Activated naive CD4-positive, alpha-beta T cell treated with anti-CD3 and anti-CD28 coated beads for 36 hours (primary cell): ENCODE results near the gene OR1S1. TPM values are rescaled to one million over a fixed set of nuclear protein-coding genes. Genes with fewer than 3 reads are reported as not detected.

Source experiments
- CTCF ChIA-PET: fragments of 350-600 bp; sonication (Branson Sonifier 250); formaldehyde crosslinking; loops from one replicate; lab custom pipeline; 2021; ENCODE audit warnings: antibody characterized with exemption; lab: Charles Lee
- DNase-seq: peaks from one replicate; pipeline ENCODE4 v3.0.0-alpha.2; 2020
- H3K27ac Mint-ChIP-seq: one replicate; pipeline ENCODE4 v1.8.0; 2021; ENCODE audit warnings: mild to moderate bottlenecking, mixed read lengths
- H3K27me3 Mint-ChIP-seq: one replicate; pipeline ENCODE4 v1.8.0; 2021; ENCODE audit warnings: low read depth, mixed read lengths
- H3K36me3 Mint-ChIP-seq: one replicate; pipeline ENCODE4 v1.8.0; 2021; ENCODE audit warnings: low read depth, mixed read lengths
- H3K4me1 Mint-ChIP-seq: one replicate; pipeline ENCODE4 v1.8.0; 2021; ENCODE audit warnings: low read depth, mixed read lengths
- H3K4me3 Mint-ChIP-seq: one replicate; pipeline ENCODE4 v1.8.0; 2021; ENCODE audit warnings: mild to moderate bottlenecking, moderate library complexity, mixed read lengths
- H3K9me3 Mint-ChIP-seq: one replicate; pipeline ENCODE4 v1.8.0; 2021; ENCODE audit warnings: mixed read lengths
- intact Hi-C: fragments of 100-400 bp; cut with micrococcal nuclease; formaldehyde crosslinking; loops from one replicate; pipeline ENCODE4 v1.15.1; 2023
- total RNA-seq, 2 experiments: library from RNA; stranded (reverse); gene quantifications; one replicate each; pipeline ENCODE4 v1.2.3, GENCODE V29; 2021

The OR1S1 gene
- total RNA-seq, 2 experiments from 2014 or later = not detected

GRCh38 chr11:58204042-58204441, 8.5 kb upstream of the OR1S1 start, which contains the start of gene OR1S2:
Gene OR1S2, minus strand, starts transcription at chr11:58204142. Its CDS starts 0 bp downstream, at chr11:58204142.
- Mint-ChIP-seq H3K9me3 (no peaks in the 10 kb centered on the region), H3K27ac (no peak within 1 kb of the TSS), H3K36me3 (no peaks in the 10 kb centered on the region), H3K4me3 (no peak within 1 kb of the TSS), H3K27me3 (peaks cover 21% of the 10 kb centered on the region), H3K4me1 (no peaks in the 10 kb centered on the region)
- CTCF ChIA-PET = no interaction called here
- no peak for DNase-seq
- intact Hi-C loops = no loop called here

- Mint-ChIP-seq H3K27me3 (peaks cover 12% of the 10 kb centered on the region), H3K9me3 (no peaks in the 10 kb centered on the region), H3K4me3 (no peak overlapping the region), H3K27ac (no peak overlapping the region), H3K4me1 (no peaks in the 10 kb centered on the region), H3K36me3 (no peaks in the 10 kb centered on the region)
- CTCF ChIA-PET = no interaction called here
- DNase-seq = no peak
- intact Hi-C loops = no loop called here
Observed at GRCh38 chr11:58216476-58216875, 4.0 kb downstream of the OR1S1 start.

DNA sequence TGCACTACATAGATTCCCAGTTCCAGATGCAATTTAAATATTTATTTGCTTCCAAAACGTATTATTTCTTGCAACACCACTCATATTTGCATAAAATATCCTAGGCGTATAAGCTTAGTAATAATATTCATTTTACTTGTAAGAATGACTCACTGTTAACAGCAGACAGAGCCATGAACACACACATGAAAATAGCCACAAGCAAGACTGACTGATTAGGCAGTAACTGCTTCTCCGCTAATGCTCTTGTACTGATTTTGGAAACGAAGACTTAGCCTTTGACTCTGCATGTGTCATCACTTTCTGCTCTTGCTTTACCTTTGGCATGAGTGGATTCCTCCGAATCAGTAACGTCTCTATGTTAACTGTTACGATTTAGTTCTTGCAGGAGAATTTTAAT, 10.2 kb downstream of the OR1S1 start:
- no peaks in the 10 kb centered on the region for H3K36me3 Mint-ChIP-seq
- no peaks in the 10 kb centered on the region for H3K4me1 Mint-ChIP-seq
- intact Hi-C loops = no loop called here
- no peak overlapping the region for H3K4me3 Mint-ChIP-seq
- H3K27ac Mint-ChIP-seq = no peak overlapping the region
- CTCF ChIA-PET = no interaction called here
- DNase-seq = no peak
- peaks cover 10% of the 10 kb centered on the region for H3K27me3 Mint-ChIP-seq
- H3K9me3 Mint-ChIP-seq = no peaks in the 10 kb centered on the region

DNA sequence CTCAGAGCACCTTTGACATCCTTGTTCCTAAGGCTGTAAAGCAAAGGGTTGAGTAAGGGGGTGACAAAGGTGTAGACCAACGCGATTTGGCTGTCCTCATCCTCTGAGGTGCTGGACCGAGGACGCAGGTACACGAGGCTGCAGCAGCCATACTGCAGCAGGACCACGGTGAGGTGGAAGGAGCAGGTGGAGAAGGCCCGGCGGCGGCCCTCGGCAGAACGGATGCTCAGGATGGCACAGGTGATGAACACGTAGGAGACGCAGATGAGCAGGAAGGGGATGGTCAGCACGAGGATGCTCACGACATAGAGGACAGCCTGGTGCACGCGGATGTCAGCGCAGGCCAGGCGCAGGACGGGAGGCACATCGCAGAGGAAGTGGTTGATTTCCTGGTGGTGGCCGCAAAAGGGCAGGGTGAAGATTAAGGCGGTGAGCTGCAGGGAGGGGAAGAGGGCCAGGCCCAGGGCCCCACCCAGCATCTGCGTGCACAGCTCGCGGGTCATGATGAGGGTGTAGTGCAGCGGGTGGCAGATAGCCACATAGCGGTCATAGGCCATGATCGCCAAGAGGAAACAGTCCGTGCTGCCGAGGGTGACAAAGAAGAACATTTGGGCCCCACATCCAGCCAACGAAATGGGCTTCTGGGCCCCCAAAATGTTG, 15.6 kb downstream of the OR1S1 start:
- Mint-ChIP-seq H3K36me3 (no peaks in the 10 kb centered on the region), H3K27ac (no peak overlapping the region), H3K4me1 (no peaks in the 10 kb centered on the region), H3K4me3 (no peak overlapping the region), H3K27me3 (peaks cover 3% of the 10 kb centered on the region), H3K9me3 (no peaks in the 10 kb centered on the region)
- DNase-seq = no peak
- intact Hi-C loops = no loop called here
- CTCF ChIA-PET = no interaction called here

GRCh38 chr11:58243954-58244353, 31.4 kb downstream of the OR1S1 start:
- CTCF ChIA-PET = interaction anchor here (0.6 kb wide), 1 partner anchor 72 kb away, joined by 3 read pairs; no protein-coding TSS in a partner anchor
- Mint-ChIP-seq H3K4me3 (no peak overlapping the region), H3K27me3 (peaks cover 18% of the 10 kb centered on the region), H3K27ac (no peak overlapping the region), H3K9me3 (peaks cover 14% of the 10 kb centered on the region), H3K36me3 (no peaks in the 10 kb centered on the region), H3K4me1 (no peaks in the 10 kb centered on the region)
- intact Hi-C loops = no loop called here
- DNase-seq = no peak

DNA sequence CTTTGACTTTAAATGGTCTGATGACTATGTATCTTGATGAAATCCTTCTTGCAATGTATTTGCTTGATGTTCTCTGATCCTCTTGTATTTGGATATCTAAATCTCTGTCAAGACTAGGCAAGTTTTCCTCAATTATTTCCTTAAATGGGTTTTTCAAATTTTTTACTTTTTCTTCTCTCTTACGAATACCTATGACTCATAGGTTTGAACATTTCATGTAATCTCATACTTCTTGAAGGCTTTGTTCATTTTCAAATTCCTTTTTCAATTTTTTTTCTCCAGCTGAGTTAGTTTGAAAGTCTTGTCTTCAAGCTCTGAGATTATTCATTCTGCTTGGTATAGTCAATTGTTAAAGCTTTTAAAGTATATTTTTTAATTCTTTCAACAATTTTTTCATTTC, 42.4 kb downstream of the OR1S1 start:
- no peak for DNase-seq

GRCh38 chr11:58259983-58260382, 47.5 kb downstream of the OR1S1 start:
- no peaks in the 10 kb centered on the region for H3K36me3 Mint-ChIP-seq
- H3K4me1 Mint-ChIP-seq = no peaks in the 10 kb centered on the region
- peaks cover 5% of the 10 kb centered on the region for H3K9me3 Mint-ChIP-seq
- no peak overlapping the region for H3K27ac Mint-ChIP-seq
- no peak overlapping the region for H3K4me3 Mint-ChIP-seq
- CTCF ChIA-PET = interaction anchor here (1.1 kb wide), 1 partner anchor 26 kb away, joined by 3 read pairs; no protein-coding TSS in a partner anchor
- DNase-seq = no peak
- peaks cover 7% of the 10 kb centered on the region for H3K27me3 Mint-ChIP-seq
- intact Hi-C loops = no loop called here

More for the DNA sequence above, 42.4 kb downstream of the OR1S1 start:
- H3K4me3 Mint-ChIP-seq = no peak overlapping the region
- H3K27me3 Mint-ChIP-seq = peaks cover 5% of the 10 kb centered on the region
- CTCF ChIA-PET = no interaction called here
- intact Hi-C loops = no loop called here
- H3K4me1 Mint-ChIP-seq = no peaks in the 10 kb centered on the region
- no peak overlapping the region for H3K27ac Mint-ChIP-seq
- H3K9me3 Mint-ChIP-seq = peaks cover 18% of the 10 kb centered on the region
- H3K36me3 Mint-ChIP-seq = no peaks in the 10 kb centered on the region

Other genes starting within 250 kb of the OR1S1 start
- not detected for gene OR9Q1, start 188.8 kb upstream of the OR1S1 start, total RNA-seq
- gene OR6Q1, start 181.8 kb upstream of the OR1S1 start, total RNA-seq = not detected
- gene OR9I1, start 87.2 kb upstream of the OR1S1 start, total RNA-seq = not detected
- not detected for gene OR9Q2, start 23.6 kb upstream of the OR1S1 start, total RNA-seq
- gene OR1S2, start 8.6 kb upstream of the OR1S1 start, total RNA-seq = not detected
- gene OR10Q1, start 16.2 kb downstream of the OR1S1 start, total RNA-seq = not detected
- not detected for gene OR10W1, start 55.5 kb downstream of the OR1S1 start, total RNA-seq
- not detected for gene OR5B17, start 146.3 kb downstream of the OR1S1 start, total RNA-seq
- gene OR5B3, start 194.2 kb downstream of the OR1S1 start, total RNA-seq = not detected
- gene OR5B2, start 215.4 kb downstream of the OR1S1 start, total RNA-seq = not detected
- not detected for gene OR5B12, start 229.5 kb downstream of the OR1S1 start, total RNA-seq